HG03097 (cell line): ENCODE measurements around the gene PEX26.

Experiments
- ATAC-seq: cut with Tn5 transposase; IDR thresholded peaks from one replicate; pipeline ENCODE4 v1.9.1; 2021; ENCODE audit not compliant: unreplicated experiment, low FRiP score

PEX26 gene

DNA sequence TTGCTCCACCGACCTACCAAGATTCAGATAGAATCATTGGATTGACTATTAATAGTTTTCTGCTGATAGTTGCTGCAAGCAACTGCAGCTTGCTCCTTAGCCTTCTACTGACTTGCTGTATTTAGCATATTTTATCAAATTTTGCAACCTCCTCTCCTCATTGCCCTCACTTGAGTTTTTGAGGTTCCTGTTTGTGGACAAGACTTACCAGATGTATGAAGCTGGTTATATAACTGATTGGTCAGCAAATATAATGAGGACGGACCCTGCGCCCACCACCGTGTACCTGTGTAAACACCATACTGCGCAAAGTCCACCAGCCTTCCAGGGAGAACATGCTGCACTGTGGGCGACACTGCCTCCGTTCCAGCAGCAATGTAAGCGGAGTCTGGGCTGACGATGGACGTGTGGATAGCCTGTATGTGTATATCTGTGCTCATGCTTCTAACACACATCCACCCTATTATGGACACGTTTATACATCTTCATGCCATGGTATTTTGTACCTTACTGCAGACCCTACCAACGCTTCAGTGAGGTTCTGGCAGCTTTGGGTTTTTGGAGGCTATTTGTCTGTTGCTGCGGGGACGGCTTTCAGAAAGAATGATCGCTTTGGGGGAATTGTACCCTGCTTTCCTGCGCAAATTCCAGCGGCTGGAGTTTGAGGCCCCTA is 70.6 kb downstream of the PEX26 start:
- ATAC-seq: no peak

DNA sequence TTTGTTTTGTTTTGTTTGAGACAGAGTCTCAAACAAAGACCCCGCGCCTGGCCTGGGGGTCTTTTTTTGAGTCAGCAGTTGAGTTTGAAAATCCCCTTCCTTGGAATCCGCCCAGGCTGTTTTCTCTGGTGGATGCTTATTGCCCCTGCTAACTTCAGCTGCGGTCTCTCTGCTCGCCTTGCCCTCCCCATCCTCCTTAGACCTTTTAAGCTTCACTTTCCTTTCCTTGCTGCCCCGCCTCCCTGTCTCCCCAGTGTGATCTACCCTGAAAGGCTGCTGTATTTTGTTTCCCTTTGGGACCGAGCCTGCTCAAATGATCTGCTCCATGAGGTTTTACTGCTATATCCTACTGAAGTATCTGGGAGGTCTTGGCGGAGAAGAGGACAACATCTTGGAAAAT is 74.7 kb downstream of the PEX26 start:
- ATAC-seq: no peak

DNA sequence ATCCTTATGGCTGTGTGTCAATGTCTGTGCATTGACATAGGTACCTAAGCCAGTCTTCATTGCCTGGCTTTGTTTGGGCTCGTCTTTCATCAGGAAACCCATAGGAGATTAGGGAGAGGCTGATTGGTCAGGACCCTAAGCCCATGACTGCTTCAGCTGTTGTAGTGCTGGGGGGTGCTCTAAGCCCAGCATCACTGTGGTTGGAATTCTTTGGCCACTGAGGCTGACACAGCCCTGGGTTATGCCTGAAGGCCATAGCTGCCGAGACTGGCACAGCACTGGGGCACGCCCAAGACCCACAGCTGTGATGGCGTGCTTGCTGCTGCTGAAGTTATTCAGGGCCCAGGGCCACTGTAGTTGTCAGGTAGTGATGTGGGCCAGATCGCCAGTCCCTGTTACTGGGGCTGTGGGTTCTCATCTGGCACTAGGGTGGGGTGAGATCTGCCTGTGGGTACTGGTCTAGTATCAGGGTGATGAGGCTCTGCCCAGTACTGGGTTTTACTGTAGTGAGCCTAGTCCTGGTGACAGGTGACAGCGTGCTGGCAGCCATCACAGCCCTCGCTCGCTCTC is 77.1 kb downstream of the PEX26 start:
- no peak for ATAC-seq
